GM12874 (cell line): ENCODE data around the gene HJURP.
A peak's percentile ranks its signal among the peaks of the same experiment; 100 is the strongest.

Source experiments
- CTCF ChIP-seq: IDR thresholded peaks from 2 replicates; pipeline ENCODE4 v1.5.1; 2011; ENCODE audit warnings: low read depth, mild to moderate bottlenecking, control low read depth, low read length, moderate library complexity; ENCODE audit not compliant: insufficient read depth

HJURP gene

DNA sequence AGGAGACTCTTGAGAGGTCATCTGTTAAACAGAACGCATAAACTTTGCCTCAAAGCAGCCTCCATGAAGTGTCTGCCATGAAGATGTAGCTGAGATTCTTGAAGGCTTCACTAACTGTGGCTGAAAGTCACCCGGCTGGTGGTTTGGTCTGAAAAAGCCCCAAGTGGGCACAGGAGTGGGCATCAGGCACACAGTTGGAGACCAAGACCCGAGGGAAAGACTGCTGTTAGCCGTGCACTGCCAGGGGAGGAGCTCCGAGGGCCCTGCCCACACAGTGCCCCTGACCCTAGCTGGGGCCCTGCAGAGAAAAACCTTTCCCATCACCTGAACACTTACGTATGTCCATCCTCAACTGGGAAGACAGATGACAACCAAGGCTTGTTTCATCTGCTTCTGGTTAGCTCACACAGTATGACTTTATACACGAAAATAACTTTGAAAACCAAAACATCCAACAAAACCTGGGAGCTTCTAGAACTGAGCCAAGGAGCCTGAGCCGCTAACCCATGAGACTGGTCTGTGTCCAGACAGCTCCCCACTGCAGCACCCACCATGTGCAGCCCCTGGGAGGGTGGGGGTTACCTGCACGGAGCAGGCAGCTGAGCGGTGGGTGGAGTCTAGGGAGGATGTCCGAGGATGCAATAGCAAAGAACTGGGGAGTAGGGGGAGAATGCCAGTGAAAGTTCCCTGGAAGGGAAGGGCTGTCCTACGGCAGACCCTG, 15.4 kb downstream of the HJURP start:
- TF ChIP-seq CTCF = no peak

DNA sequence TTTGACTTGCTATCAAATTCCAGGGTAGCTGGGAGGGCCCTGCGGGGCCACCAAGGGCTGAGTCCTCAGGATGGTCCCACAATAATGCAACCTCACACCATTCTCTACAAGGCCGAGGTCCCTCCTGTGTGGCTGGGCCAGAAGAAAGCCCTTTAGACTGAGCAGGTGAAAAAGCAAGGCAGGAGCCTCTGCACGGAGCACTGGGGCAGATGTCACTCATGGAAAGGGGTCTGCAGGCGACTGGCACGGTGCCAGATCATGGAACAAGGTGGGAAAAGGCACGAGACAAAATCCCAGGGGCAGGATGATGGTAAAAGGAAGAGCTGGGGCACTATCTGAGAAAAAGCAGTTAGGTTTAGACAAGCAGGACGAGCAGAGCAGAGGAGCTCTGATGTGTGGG, 16.1 kb downstream of the HJURP start:
- no peak for TF ChIP-seq CTCF

DNA sequence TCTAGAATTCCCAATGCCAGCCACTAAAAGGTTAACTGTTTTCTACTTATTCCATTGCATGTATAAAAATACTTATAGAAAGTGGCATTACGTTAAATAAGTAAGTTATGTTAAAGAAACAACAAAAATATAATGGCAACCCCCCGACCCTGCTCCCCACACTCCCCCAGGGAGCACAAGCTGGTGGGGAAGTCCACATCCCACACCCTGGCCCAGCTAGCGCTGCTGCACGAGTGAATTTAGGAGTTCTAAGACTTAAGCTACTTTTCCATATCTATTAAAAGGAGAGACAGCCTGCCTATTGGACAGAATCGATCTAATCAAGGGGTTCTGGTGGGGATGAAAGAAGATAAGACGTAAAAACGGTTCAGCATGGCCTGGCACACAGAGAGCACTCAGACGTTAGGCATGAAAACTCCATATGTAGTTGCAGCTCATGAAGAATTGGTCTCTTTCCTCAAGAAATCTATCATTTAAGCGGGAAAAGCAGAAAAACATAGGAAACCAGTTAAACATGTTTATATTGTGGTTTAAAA, 16.6 kb downstream of the HJURP start:
- no peak for TF ChIP-seq CTCF

- TF ChIP-seq CTCF = no peak
Measured at GRCh38 chr2:233836359-233836758, 18.0 kb downstream of the HJURP start.

DNA sequence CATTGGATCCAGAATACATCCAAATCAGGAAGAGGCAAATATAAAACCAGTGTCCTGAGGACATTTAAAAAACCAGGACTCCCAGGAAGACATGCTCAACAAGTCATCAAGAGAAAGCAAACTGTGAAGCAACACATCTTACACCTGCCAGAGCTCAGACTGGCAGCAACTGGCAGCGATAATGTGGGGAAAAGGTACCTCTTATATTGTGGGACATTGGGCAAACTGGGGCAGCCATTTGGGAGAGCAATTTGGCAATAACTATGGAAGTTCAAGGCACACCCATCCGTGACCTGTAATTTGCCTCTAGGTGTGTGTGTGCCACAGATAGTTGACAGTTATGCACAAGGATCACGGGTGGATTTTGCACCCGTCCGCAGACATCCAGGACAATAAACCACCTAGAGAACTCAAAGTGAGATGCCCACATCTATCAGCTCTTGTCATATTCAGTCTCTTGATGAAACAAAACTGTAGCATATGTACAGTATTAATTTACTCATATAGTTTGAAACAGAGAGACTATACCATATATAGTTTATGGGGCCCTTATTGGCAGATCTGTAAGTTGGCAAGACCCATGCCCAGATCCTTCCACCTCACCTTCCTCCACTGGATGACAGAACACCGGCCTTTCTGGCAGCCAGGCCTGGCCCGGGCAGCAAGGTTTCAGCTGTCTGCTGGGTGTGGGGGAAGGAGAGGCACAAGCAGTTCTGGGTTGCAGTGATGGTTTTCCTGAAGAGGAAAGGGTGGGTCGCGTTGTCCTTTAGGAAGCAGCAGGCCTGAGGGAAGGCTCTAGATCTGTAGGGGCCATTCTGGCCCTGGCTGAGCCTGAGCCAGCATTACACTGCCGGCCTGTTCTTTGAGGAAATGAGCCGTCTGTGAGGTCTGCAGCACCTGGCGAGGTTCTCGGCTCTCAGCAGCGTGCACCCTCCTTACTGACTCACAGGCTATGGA, 18.8 kb downstream of the HJURP start:
- TF ChIP-seq CTCF = no peak

DNA sequence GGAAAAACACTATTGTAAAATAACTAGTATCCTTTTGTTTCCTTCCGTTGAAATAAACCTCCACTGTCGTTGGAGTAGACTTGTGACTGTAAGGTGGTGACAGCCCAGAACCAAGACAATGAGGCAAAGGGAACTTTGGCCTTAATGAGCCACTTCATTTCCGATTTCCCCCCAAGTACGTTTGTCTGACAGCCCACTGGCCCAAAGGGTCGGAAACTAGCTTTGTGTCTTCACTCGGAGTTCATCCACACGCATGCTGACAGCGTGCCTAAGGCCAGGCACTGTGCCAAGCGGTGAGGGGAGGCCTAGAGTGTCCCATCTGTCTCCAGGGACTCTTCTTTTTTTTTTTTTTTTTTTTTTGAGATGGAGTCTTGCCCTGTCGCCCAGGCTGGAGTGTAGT, 21.0 kb downstream of the HJURP start:
- no peak for TF ChIP-seq CTCF

DNA sequence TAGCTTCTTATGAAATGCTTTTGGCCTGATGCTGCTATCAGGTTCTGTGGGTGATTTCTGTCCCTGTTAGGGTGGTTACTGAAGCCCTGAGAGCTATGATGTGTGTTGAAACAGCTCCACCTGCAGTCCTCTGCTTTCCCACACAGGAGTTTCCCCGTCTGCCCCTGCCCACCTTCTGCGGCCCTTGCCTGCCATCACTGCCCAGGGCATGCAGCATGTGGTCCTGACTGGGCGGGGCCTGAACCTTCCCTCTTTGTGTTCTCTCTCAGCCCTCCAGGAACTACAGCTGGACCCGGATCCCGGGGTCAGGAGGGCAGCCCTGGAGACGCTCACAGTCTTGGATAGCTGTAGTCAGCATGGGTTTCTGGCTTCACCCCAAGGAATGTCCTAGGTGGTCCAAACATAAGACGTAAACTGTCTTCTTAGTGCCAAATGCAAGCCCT, 21.4 kb downstream of the HJURP start:
- TF ChIP-seq CTCF = 0 out of 2 replicates have a peak, but pooled peaks have one; percentile 6
